Neutrophil (primary cell): ENCODE results near the gene GJD3.

Experiments
- H3K27ac ChIP-seq: fragments of 200-600 bp; sonication (generic); 2 replicates; pipeline ENCODE4 v1.5.1; 2016; ENCODE audit warnings: mild to moderate bottlenecking, moderate library complexity
- H3K27me3 ChIP-seq: fragments of 200-600 bp; sonication (generic); 2 replicates; pipeline ENCODE4 v1.6.0; 2016; ENCODE audit warnings: mild to moderate bottlenecking
- H3K36me3 ChIP-seq: fragments of 200-600 bp; sonication (generic); 2 replicates; pipeline ENCODE4 v1.5.1; 2017
- H3K4me1 ChIP-seq, 2 experiments: fragments of 200-600 bp in 1 of 2; sonication (generic) in 1 of 2; 1 replicate in 1 of 2; 2 replicates in 1 of 2; pipeline versions ENCODE4 v1.5.1 to v1.6.1; 2013 to 2016; ENCODE audit warnings: low read depth in 1 of 2, low read length in 1 of 2, mild to moderate bottlenecking in 1 of 2, moderate library complexity in 1 of 2; ENCODE audit not compliant: control insufficient read depth in 1 of 2, insufficient read depth in 1 of 2
- H3K4me3 ChIP-seq, 2 experiments: fragments of 200-600 bp in 1 of 2; sonication (generic) in 1 of 2; 1 replicate in 1 of 2; 2 replicates in 1 of 2; pipeline ENCODE4 v1.5.1; 2013 to 2016; ENCODE audit warnings: low read depth in 1 of 2, low read length in 1 of 2, mild to moderate bottlenecking in 1 of 2, moderate library complexity in 1 of 2
- H3K9me3 ChIP-seq: fragments of 200-600 bp; sonication (generic); 2 replicates; pipeline ENCODE4 v1.5.1; 2016
- CTCF ChIP-seq: fragments of 200-600 bp; sonication (generic); IDR thresholded peaks from 2 replicates; pipeline ENCODE4 v1.5.1; 2016; ENCODE audit warnings: antibody characterized with exemption

GJD3 gene

GRCh38 chr17:40340327-40340726 lies 24.2 kb downstream of the GJD3 start:
- no peak for TF ChIP-seq CTCF
- Histone ChIP-seq H3K36me3 (peaks cover 50% of the 10 kb centered on the region), H3K4me1 (peaks cover 75 to 81% of the 10 kb centered on the region in 2 experiments), H3K27ac (peak overlapping the region; percentile 98), H3K27me3 (no peaks in the 10 kb centered on the region), H3K9me3 (no peaks in the 10 kb centered on the region), H3K4me3 (peak overlapping the region; percentile 96 to 99)

- peak overlapping the region; percentile 98 for H3K27ac ChIP-seq
Measured at GRCh38 chr17:40338941-40339649, 25.4 kb downstream of the GJD3 start.

GRCh38 chr17:40338058-40338457 lies 26.5 kb downstream of the GJD3 start:
- peaks cover 31% of the 10 kb centered on the region for H3K36me3 ChIP-seq
- peaks cover 81% of the 10 kb centered on the region in 2 experiments for H3K4me1 ChIP-seq
- peak overlapping the region; percentile 96 to 99 for H3K4me3 ChIP-seq
- no peaks in the 10 kb centered on the region for H3K9me3 ChIP-seq
- TF ChIP-seq CTCF: peak; percentile 12
- H3K27ac ChIP-seq: peak overlapping the region; percentile 98
- no peaks in the 10 kb centered on the region for H3K27me3 ChIP-seq

More at GRCh38 chr17:40338941-40339649, 25.4 kb downstream of the GJD3 start:
- Histone ChIP-seq H3K4me1 (peaks cover 75 to 81% of the 10 kb centered on the region in 2 experiments), H3K27me3 (no peaks in the 10 kb centered on the region), H3K9me3 (no peaks in the 10 kb centered on the region), H3K4me3 (peak overlapping the region; percentile 96 to 99), H3K36me3 (peaks cover 39% of the 10 kb centered on the region)
- no peak for TF ChIP-seq CTCF

GRCh38 chr17:40337351-40337750 lies 27.2 kb downstream of the GJD3 start:
- H3K9me3 ChIP-seq: no peaks in the 10 kb centered on the region
- peak overlapping the region; percentile 98 for H3K27ac ChIP-seq

GRCh38 chr17:40335620-40336019 lies 28.9 kb downstream of the GJD3 start:
- Histone ChIP-seq H3K9me3 (no peaks in the 10 kb centered on the region), H3K4me3 (peak overlapping the region; percentile 88 to 91), H3K36me3 (peaks cover 37% of the 10 kb centered on the region), H3K27ac (peak overlapping the region; percentile 98), H3K27me3 (no peaks in the 10 kb centered on the region), H3K4me1 (peaks cover 99 to 100% of the 10 kb centered on the region in 2 experiments)
- TF ChIP-seq CTCF: no peak

More at GRCh38 chr17:40337351-40337750, 27.2 kb downstream of the GJD3 start:
- Histone ChIP-seq H3K27me3 (no peaks in the 10 kb centered on the region), H3K4me3 (peak overlapping the region; percentile 96 to 99), H3K36me3 (peaks cover 29% of the 10 kb centered on the region), H3K4me1 (peaks cover 86 to 88% of the 10 kb centered on the region in 2 experiments)
- TF ChIP-seq CTCF: no peak
